HepG2 (cell line): ENCODE results near the gene MRPS5. TPM values are rescaled to one million over a fixed set of nuclear protein-coding genes. Genes with fewer than 3 reads are reported as not detected.

Experiments
- BATF2 ChIP-seq: sonication (generic); formaldehyde crosslinking; IDR thresholded peaks from 2 replicates; pipeline ENCODE4 v1.8.0; 2022; ENCODE audit warnings: mild to moderate bottlenecking, missing genetic modification reagents, moderate library complexity
- BCL6 ChIP-seq: IDR thresholded peaks from 2 replicates; pipeline ENCODE4 v1.6.1; 2016; ENCODE audit warnings: missing genetic modification reagents, missing compliant biosample characterization
- CENPT ChIP-seq: sonication (generic); formaldehyde crosslinking; IDR thresholded peaks from 2 replicates; pipeline ENCODE4 v1.8.0; 2022; ENCODE audit warnings: low read depth, mild to moderate bottlenecking, moderate library complexity, missing genetic modification reagents
- GABPB1 ChIP-seq: IDR thresholded peaks from 2 replicates; pipeline ENCODE4 v1.6.1; 2016; ENCODE audit warnings: mild to moderate bottlenecking, missing genetic modification reagents, moderate library complexity, missing compliant biosample characterization
- HHEX ChIP-seq: IDR thresholded peaks from 2 replicates; pipeline ENCODE4 v1.6.1; 2016; ENCODE audit warnings: control low read depth
- NFE2 ChIP-seq: sonication (generic); formaldehyde crosslinking; IDR thresholded peaks from 2 replicates; pipeline ENCODE4 v1.4.0; 2020; ENCODE audit warnings: missing genetic modification reagents
- PHF5A ChIP-seq: IDR thresholded peaks from one replicate; pipeline ENCODE4 v1.6.1; 2018; ENCODE audit warnings: low read depth, missing genetic modification reagents; ENCODE audit not compliant: unreplicated experiment
- ZNF841 ChIP-seq: sonication (generic); formaldehyde crosslinking; IDR thresholded peaks from 2 replicates; pipeline ENCODE4 v1.8.1; 2023; ENCODE audit warnings: missing genetic modification reagents, borderline replicate concordance
- polyA plus RNA-seq, 8 experiments: library from polyadenylated mRNA; depleted of rRNA in 3 of 8; stranded (reverse) in 7 of 8; unstranded in 1 of 8; fragments of >200 nt; fragmentation: Illumina TruSeq in 4 of 8; extraction: Trizol in 4 of 8; gene quantifications; 2 replicates each; pipeline versions ENCODE4 v1.2.1 to v1.2.3, GENCODE V29; 2011 to 2016; ENCODE audit warnings: low read depth in 4 of 8, missing spikeins in 1 of 8, mixed read lengths in 1 of 8; ENCODE audit not compliant: insufficient read depth in 1 of 8
- total RNA-seq, 5 experiments: library from RNA; depleted of rRNA; stranded (reverse); fragments of >200 nt; fragmentation: Illumina TruSeq; extraction: Trizol; gene quantifications; 2 replicates each; pipeline ENCODE4 v1.2.3, GENCODE V29; 2016; ENCODE audit warnings: low read depth in 1 of 5
- TF ChIP-seq, protein P1 (sequence below): sonication (generic); formaldehyde crosslinking; IDR thresholded peaks from 2 replicates; pipeline ENCODE4 v1.4.0; 2020; ENCODE audit warnings: missing genetic modification reagents, borderline replicate concordance
- TF ChIP-seq, protein P2 (sequence below): sonication (generic); formaldehyde crosslinking; IDR thresholded peaks from 2 replicates; pipeline ENCODE4 v1.8.1; 2023; ENCODE audit warnings: missing genetic modification reagents, inconsistent platforms, borderline replicate concordance

The MRPS5 gene
- total and polyA plus RNA-seq, 2 of the 13 experiments (the other 11 are each of a cell fraction or from before 2014, with no cell fraction given), result 98.8 to 134 TPM

DNA sequence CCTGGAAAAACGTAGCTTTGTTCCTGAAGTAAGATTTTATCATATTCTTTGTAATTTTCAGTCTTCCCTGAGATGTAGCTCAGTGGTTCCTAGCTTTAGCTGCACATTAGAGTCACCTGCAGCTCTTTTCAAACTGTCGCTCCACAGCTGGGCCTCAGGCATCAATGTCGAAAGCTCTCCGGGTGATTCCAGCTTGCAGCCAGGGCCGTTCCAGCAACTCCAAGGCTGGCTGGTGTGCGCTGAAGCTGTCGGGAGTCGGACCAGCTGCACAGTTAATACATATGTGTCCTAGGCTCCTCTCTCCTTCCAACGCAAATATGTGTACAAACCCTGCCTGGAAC lies 43.4 kb upstream of the MRPS5 start (continued):
- TF ChIP-seq ZNF841 (0 out of 2 replicates have a peak, but pooled peaks have one; percentile 17), HHEX (CRISPR knock-in tag) (0 out of 2 replicates have a peak, but pooled peaks have one; percentile 8), CENPT (no peak; the same call in 1 of the 2 replicates), BATF2 (CRISPR knock-in tag) (no peak), BCL6 (CRISPR knock-in tag) (no peak), NFE2 (no peak), GABPB1 (CRISPR knock-in tag) (no peak), PHF5A (no peak)
- TF ChIP-seq, protein P1, sequence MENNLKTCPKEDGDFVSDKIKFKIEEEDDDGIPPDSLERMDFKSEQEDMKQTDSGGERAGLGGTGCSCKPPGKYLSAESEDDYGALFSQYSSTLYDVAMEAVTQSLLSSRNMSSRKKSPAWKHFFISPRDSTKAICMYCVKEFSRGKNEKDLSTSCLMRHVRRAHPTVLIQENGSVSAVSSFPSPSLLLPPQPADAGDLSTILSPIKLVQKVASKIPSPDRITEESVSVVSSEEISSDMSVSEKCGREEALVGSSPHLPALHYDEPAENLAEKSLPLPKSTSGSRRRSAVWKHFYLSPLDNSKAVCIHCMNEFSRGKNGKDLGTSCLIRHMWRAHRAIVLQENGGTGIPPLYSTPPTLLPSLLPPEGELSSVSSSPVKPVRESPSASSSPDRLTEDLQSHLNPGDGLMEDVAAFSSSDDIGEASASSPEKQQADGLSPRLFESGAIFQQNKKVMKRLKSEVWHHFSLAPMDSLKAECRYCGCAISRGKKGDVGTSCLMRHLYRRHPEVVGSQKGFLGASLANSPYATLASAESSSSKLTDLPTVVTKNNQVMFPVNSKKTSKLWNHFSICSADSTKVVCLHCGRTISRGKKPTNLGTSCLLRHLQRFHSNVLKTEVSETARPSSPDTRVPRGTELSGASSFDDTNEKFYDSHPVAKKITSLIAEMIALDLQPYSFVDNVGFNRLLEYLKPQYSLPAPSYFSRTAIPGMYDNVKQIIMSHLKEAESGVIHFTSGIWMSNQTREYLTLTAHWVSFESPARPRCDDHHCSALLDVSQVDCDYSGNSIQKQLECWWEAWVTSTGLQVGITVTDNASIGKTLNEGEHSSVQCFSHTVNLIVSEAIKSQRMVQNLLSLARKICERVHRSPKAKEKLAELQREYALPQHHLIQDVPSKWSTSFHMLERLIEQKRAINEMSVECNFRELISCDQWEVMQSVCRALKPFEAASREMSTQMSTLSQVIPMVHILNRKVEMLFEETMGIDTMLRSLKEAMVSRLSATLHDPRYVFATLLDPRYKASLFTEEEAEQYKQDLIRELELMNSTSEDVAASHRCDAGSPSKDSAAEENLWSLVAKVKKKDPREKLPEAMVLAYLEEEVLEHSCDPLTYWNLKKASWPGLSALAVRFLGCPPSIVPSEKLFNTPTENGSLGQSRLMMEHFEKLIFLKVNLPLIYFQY, result 0 out of 2 replicates have a peak, but pooled peaks have one; percentile 13
- TF ChIP-seq, protein P2, sequence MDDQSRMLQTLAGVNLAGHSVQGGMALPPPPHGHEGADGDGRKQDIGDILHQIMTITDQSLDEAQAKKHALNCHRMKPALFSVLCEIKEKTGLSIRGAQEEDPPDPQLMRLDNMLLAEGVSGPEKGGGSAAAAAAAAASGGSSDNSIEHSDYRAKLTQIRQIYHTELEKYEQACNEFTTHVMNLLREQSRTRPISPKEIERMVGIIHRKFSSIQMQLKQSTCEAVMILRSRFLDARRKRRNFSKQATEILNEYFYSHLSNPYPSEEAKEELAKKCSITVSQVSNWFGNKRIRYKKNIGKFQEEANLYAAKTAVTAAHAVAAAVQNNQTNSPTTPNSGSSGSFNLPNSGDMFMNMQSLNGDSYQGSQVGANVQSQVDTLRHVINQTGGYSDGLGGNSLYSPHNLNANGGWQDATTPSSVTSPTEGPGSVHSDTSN (CRISPR knock-in tag), result 0 out of 2 replicates have a peak, but pooled peaks have one; percentile 19
